ENCODE data around the gene ZNF385A.

The ZNF385A gene

DNA sequence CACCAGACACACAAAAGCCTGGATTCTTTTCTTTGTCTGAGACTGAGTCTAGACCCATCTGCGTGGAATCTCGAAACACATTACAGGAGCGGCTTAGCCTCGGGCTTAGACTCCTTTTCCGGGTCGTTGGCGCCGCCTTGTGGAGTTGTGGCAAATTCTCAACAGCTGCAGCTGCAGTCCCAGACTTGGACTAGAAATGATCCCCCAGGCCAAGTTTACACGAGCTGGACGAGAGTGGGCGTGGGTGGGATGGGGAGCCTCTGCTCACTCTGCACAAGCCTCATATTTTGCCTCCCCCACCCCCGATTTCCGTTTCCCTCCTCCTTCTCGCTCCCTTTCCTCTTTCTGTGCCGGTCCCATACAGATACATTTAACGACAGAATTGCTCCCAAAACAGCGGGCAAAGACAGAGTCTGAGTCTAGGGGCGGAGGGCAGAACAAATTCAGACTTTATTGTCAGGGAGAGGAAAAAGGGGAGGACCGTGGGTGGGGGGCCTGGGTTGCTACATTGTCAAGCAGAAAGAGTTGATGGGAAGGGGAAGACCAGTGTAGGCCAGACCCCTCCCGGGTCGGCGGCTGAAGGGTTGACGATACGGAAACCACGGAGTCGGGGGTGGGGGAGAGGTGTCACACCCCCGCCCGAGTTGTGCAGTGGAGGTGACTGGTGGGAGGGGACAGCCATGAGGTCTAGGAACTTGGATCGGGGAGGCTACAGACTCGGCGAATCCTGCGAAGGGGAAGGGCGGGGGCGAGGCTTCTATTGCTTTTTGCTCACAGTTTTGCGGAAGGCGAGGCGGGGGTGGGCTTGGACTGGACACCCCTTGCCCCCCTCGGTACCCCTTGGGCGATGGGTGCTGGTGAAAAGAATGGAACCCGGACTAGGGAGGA, 15.6 kb downstream of the ZNF385A start:
- H3K4me3 ChIP-seq (replicated peaks in 1 of 2; ENCODE audit: low read depth in 2 of 2, low read length in 2 of 2) = peak overlapping the region in 1 of 2 donors; percentile 11
- peak; percentile 91 to 93 for DNase-seq (ENCODE audit: low read depth in 2 of 2)
- peak; percentile 87 for TF ChIP-seq CTCF (IDR thresholded peaks at IDR 0.05; ENCODE audit: low read depth, low read length)

GRCh38 chr12:54368025-54368708, 16.4 kb downstream of the ZNF385A start:
- no peak for DNase-seq (ENCODE audit: low read depth in 2 of 2)
- TF ChIP-seq CTCF (IDR thresholded peaks at IDR 0.05; ENCODE audit: low read depth, low read length) = no peak
- H3K4me3 ChIP-seq (replicated peaks in 1 of 2; ENCODE audit: low read depth in 2 of 2, low read length in 2 of 2) = no peak overlapping the region

DNA sequence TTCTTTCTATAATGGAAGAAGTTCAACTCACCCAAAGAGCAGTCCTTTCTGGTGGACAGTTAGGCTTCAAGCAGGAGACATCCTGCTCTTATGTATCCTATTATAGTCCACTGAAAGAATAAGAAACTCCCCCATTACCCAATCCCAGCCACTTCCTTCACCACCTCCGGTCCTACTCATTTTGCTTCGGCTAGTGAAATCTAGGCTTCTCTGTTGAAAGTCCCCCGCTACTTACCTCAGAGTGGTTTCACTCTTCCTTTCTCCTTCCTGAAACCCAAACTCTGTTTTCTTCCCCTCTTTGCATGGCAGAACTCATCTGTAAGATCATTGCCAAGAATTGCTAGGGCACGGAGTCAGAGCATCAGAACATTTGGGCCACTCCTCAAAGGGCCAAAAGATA, 20.1 kb downstream of the ZNF385A start, which contains the start of gene GPR84:
GPR84 (minus strand) TSS at position 74 of the 400 bp plus-strand sequence. CDS start 635 bp downstream, outside the sequence.
- no peak for TF ChIP-seq CTCF (IDR thresholded peaks at IDR 0.05; ENCODE audit: low read depth, low read length)
- H3K4me3 ChIP-seq (replicated peaks in 1 of 2; ENCODE audit: low read depth in 2 of 2, low read length in 2 of 2) = no peak within 1 kb of the TSS
- DNase-seq (ENCODE audit: low read depth in 2 of 2) = peak in 1 of 2 donors; percentile 49

GRCh38 chr12:54363618-54364017, 20.9 kb downstream of the ZNF385A start:
- no peak for DNase-seq (ENCODE audit: low read depth in 2 of 2)
- H3K4me3 ChIP-seq (replicated peaks in 1 of 2; ENCODE audit: low read depth in 2 of 2, low read length in 2 of 2) = no peak overlapping the region

GRCh38 chr12:54363047-54363446, 21.5 kb downstream of the ZNF385A start:
- no peak for TF ChIP-seq CTCF (IDR thresholded peaks at IDR 0.05; ENCODE audit: low read depth, low read length)
- H3K4me3 ChIP-seq (replicated peaks in 1 of 2; ENCODE audit: low read depth in 2 of 2, low read length in 2 of 2) = no peak overlapping the region
- no peak for DNase-seq (ENCODE audit: low read depth in 2 of 2)

More at GRCh38 chr12:54363618-54364017, 20.9 kb downstream of the ZNF385A start:
- no peak for TF ChIP-seq CTCF (IDR thresholded peaks at IDR 0.05; ENCODE audit: low read depth, low read length)

DNA sequence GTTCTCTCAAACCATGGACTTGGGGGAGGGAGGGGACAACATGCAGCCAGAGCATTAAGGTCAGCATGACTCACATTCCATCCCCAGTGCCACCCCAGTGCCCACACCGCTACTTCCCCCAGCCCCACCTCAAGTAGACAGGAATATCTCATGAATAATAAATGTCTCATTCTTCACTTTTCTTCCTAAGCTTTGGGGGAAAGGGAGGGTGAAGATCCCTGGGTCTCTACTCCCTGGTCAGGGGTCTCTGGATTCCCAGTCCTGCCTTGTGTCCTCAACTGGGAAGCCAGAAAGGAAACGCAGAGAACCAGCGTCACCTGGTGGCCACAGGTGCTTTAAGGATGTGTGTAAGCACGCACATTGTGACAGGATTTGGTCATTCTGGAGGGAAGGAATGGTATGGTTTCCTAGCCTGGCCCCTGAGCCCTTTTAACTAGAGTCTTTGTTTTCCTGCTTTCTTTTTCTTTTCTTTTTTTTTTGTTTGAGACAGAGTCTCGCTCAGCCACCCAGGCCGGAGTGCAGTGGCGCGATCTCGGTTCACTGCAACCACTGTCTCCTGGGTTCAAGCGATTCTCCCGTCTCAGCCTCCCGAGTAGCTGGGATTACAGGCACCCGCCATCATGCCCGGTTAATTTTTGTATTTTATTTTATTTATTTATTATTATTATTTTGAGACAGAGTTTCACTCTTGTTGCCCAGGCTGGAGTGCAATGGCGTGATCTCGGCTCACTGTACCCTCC, 23.6 kb downstream of the ZNF385A start:
- no peak overlapping the region for H3K4me3 ChIP-seq (replicated peaks in 1 of 2; ENCODE audit: low read depth in 2 of 2, low read length in 2 of 2)
- DNase-seq (ENCODE audit: low read depth in 2 of 2) = peak; percentile 85 to 87

More for the DNA sequence above, 23.6 kb downstream of the ZNF385A start:
- peak; percentile 77 for TF ChIP-seq CTCF (IDR thresholded peaks at IDR 0.05; ENCODE audit: low read depth, low read length)

Measured in cardiac fibroblast (primary cell).